ENCODE data around the gene CHD3.

GRCh38 chr17:7893187-7893880 lies 4.7 kb downstream of the CHD3 start:
- TF ChIP-seq CTCF (IDR thresholded peaks at IDR 0.05; ENCODE audit: poor library complexity, severe bottlenecking) (no peak), EP300 (conservative IDR thresholded peaks at IDR 0.05; ENCODE audit: poor library complexity, severe bottlenecking) (no peak), POLR2AphosphoS5 (IDR thresholded peaks at IDR 0.05) (no peak), RAD21 (conservative IDR thresholded peaks at IDR 0.05) (no peak)
